T-helper 1 cell treated with Interleukin-12 subunit alpha and Interleukin-12 subunit beta and Interleukin-4 antibody, amounts not matched to agents 30 ng/mL and 1 ng/mL, for 36 hours (primary cell): ENCODE measurements around the gene UGGT1. TPM values are rescaled to one million over a fixed set of nuclear protein-coding genes. Genes with fewer than 3 reads are reported as not detected.

ENCODE experiments used
- intact Hi-C: fragments of 100-400 bp; cut with micrococcal nuclease; formaldehyde crosslinking; loops from one replicate; pipeline ENCODE4 v1.15.1; 2024
- total RNA-seq: library from RNA; stranded (reverse); gene quantifications from 2 replicates; pipeline ENCODE4 v1.2.3, GENCODE V29; 2022

The UGGT1 gene
- total RNA-seq, 1 donor from 2014 or later, result 74.9 TPM

DNA sequence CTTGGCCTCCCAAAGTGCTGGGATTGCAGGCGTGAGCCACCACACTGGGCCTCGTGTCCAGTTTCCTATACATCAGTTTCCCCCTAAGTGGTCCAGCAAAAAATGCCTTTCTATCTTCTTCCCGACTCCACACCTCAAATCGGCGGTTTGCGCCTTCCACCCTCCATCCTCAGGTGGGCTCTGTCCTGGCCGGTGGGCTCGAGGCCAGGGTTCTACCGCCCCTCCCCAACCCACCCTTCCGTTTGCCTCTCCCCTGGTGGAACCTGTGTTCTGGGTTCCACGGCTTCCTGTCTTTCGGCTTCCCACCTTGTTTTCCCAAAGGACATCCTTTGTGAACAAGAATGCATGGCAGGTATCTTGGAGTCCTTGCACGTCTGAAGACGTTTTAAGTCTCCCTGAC, 123.3 kb downstream of the UGGT1 start:
- intact Hi-C loops, result no loop called here

DNA sequence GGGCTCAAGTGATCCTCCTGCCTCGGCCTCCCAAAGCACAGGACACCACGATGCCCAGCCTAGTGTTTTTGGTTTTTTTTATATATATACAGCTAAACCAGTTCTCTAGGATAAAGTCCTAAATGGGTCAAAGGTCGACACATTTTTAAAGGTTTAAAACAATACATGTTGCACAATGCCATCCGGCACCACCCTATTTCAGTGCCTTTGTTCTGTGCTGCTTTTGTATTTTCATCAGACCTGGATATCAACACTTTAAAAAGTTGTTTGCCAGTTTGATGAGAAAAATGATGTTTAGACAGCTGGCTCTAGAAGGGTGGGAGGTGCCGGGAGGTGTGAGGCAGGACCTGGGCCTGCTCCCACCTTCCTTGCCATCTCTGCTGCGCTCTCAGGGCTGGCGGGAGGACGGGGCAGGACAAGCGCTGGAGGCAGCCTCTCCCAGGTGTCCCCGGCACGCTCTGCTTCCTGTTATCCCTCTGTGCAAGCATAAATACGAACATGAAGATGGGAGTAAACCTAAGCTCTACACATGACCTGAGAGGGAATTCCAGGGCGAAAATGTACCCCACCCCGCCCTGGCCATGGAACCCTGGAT, 124.0 kb downstream of the UGGT1 start:
- intact Hi-C loops, result no loop called here

DNA sequence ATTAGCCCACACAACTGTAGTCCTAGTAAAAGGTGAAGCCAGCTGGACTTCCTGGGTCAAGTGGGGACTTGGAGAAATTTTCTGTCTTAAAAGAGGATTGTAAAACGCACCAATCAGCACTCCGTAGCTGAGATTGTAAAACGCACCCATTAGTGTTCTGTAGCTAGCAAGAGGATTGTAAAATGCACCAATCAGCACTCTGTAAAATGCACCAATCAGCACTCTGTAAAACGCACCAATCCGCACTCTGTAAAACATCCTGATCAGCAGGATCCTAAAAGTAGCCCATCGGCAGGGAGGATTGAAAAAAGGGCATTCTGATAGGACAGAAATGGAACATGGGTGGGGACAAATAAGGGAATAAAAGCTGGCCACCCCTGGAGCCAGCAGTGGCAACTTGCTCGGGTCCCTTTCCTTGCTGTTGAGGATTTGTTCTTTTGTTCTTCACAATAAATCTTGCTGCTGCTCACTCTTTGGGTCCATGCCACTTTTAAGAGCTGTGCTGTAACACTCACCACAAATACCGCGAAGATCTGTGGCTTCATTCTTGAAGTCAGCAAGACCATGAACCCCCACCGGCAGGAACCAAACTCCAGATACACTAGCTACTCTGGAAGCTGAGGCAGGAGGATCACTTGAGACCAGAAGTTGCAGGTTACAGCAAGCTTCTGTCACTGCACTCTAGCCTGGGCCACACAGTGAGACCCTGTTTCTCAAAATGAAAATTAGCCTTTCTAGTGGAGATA, 125.1 kb downstream of the UGGT1 start:
- intact Hi-C loops, result no loop called here

DNA sequence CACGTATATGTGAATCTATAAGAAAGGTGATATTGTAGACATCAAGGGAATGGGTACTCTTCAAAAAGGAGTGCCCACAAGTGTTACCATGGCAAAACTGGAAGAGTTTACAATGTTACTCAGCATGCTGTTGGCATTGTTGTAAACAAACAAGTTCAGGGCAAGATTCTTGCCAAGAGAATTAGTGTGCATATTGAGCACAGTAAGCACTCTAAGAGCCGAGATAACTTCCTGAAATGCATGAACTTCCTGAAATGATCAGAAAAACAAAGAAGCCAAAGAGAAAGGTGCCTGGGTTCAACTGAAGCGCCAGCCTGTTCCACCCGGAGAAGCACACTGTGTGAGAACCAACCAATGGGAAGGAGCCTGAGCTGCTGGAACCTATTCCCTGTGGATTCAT, 126.7 kb downstream of the UGGT1 start:
- intact Hi-C loops, result no loop called here

DNA sequence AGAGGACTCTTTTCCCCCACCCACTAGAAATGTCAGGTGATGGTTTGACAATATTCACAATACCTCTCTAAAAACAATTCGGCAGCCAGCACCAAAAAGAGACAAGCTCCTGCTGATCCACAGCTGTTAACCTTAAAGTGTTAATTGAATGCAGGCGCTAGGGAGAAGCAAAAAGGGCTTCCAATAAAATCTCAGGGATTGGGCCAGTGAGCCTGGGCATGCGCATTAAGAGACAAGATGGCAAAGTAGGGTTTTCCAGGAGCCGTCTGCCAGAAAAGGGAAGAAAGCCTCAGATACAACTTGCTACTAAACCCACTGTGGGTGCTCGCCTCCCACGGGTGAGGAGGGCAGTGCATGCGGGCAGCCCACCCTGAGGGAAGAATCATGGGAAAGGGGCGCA, 128.9 kb downstream of the UGGT1 start:
- intact Hi-C loops, result no loop called here

DNA sequence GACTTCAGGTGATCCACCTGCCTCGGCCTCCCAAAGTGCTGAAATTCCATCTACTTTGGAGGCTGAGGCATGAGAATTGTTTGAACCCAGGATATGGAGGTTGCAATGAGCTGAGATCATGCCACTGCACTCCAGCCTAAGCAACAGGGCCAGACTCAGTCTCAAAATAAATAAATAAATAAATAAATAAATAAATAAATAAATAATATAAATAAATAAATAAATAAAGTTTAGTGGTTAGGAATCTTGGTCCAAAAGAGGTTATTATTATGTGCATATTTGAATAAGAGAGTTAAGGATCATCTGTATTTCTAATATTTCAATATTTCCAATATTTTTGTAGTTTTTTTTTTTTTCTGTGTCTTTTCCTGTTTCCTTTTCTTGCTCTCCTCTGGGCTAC, 136.9 kb downstream of the UGGT1 start:
- intact Hi-C loops, result no loop called here

DNA sequence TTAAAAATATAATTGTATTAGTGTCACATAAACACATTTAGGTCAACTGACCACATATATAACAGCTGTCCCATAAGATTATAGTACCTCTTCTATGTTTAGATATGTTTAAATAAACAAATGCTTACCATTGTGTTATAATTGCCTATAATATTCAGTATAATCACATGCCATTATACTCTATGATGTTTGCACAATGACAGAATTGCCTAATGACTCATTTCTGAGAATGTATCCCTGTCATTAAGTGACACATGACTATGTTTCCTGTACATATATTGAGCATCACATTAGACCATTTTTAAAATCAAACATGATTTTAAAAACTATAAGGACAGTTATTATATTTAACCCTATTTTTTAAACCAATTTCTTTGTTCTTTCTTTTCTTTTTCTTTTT, 137.9 kb downstream of the UGGT1 start:
- intact Hi-C loops, result no loop called here

DNA sequence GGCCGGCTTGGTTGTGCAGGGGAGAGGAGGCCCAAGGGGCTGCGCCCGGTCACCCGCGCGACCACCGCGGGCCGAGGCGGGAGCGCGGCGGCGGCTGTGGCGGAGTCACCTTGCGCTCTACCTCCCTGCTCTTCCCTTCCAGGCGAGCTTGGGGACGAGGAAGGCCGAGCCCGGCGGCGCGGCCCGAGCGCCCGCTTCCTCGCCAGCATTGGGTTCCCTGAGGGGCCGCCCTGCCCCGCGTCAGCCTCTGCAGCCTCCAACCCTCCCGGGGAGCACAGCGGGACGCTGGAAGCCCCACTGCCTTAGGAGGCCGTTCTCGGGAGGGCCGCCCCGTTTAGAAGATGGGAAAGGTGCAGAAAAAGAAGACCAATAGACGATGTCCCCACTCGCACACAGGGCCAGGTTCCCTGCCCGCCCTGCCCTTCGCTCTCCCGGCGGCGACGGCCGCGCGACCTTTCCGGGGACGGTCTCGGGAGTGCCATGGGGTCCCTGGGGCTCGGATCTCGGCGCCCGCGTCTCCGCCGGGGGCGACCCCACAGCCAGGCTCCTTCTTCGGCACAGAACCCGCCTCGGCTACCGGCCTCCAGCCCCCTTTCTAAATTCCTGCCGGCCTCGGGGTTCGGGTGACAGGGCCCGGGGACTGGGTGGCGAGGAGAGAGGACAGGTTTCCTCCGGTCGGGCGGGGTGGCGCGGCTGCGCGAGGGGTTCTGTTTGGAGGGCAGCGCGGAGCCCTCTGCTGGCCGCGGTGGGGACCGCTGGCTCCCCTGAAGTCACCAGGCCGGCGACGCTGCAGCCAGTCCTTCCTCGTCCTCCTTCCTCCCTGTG, 142.2 kb downstream of the UGGT1 start:
- intact Hi-C loops, result loop anchor here (1.0 to 10.0 kb wide), 5 partner anchors 36 to 638 kb away; no protein-coding TSS in a partner anchor

DNA sequence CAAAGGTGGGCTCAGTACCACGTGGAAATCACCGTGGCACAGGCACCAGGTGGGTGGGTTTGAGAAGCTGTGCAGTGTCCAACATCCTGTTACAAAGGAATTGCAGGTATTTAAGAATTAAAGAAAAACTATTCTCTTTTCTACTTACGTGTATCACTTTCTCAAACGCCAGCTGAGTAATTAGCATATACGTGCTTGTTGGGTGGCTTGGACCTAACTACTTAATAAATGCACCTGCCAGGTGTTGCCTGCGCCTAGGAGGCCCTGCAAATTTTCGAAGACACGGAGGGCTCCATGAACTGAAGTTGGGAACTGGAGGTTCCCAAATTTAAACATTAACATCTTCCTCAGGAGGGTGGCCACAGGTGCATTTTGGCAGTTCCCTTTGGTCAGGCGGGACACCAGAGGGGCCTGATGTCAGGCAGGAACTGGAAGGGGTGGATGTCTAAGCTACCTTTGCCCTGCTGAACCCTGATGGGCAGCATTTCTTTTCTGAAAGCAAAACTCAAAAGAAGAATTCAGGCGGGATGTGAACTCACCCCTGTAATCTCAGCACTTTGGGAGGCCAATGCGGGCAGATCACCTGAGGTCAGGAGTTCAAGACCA, 142.9 kb downstream of the UGGT1 start:
- intact Hi-C loops, result loop anchor here (1.0 to 10.0 kb wide), 5 partner anchors 37 to 639 kb away; no protein-coding TSS in a partner anchor

DNA sequence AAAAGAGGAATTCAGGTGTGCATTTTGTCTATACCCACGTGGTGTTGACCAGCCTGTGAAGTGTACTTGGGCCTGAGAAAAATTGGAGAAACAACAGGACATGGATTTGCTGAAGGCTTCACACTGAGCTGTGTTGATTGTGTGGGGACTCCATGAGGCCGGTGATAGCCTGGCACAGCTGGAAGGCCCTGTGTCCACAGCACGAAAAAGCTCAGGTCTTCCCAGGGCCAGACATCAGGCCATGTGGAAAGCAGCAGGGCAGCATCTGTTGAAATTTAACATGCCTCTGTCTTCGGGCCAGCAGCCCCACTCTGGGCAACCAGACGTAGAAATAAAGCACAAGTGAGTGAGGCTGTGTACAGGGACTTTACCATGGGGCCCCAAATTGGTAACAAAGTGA, 143.6 kb downstream of the UGGT1 start:
- intact Hi-C loops, result loop anchor here (5.0 to 10.0 kb wide), 2 partner anchors 352 to 640 kb away; no protein-coding TSS in a partner anchor

DNA sequence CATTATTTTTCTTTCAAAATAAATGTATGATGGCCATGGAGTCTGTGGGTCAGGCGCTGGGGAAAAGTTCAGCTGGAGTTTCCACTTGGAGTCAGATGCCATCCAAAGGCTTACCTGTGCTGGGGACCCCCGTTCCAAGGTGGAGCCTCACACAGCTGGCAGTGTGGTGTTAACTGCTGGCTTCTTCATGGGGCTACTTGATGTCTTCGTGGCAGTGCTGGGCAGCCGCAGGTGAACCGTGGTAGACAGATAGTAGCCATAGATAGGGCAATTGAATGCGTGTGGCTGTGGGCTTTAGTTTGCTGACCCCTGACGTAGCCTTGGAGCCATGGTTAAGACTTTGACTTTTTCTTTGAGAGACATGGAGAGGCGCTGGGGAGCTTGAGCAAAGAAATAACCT, 144.6 kb downstream of the UGGT1 start:
- intact Hi-C loops, result loop anchor here (10.0 kb wide), 1 partner anchor 641 kb away; no protein-coding TSS in a partner anchor

DNA sequence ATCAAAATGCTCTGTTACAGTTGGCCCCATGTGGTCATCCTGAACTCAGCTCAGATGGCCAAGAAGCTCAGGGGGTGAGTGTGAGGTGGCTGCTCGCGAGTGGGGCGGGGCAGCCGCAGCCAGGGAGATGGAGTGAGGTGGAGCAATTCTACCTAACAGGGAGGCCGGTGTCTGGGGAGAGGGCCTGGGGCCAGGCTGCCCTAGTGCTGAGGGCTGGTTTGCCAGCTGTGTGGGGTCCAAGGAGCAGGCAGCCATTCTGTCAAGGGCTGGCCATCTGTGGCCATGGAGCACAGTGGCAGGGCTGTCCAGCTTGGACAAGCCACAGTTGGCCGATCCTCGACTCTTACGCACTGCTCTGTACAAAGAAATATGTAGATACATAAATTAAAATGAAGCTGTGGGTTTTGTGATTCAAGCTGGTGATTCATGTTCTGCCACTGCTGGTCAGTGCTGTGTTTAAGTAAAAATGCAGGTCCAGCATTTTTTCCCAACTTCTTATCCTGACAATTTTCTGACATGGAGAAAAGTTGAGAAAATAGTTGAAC, 145.6 kb downstream of the UGGT1 start:
- intact Hi-C loops, result loop anchor here (10.0 kb wide), 1 partner anchor 642 kb away; no protein-coding TSS in a partner anchor

DNA sequence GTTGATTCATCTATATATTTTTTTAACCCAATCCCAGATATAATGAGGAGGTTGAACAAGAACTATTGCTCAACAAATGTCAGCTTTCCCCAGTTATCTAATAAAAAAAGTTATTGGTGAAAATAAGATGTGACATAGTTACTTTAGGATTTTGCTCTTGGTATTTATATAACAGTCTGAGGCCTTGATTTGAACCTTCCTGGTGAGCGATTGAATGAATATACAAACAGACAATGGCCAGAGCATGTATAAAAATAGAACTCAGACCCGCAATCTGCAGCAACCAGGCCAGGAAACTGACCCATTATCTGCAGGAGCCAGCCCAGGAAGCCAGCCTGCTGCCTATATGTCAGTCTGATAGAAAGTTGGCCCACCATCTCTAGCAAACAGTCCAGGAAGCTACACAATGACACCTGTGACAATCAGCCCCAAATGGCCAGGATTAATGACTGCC, 146.1 kb downstream of the UGGT1 start:
- intact Hi-C loops, result loop anchor here (10.0 kb wide), 1 partner anchor 642 kb away; no protein-coding TSS in a partner anchor

DNA sequence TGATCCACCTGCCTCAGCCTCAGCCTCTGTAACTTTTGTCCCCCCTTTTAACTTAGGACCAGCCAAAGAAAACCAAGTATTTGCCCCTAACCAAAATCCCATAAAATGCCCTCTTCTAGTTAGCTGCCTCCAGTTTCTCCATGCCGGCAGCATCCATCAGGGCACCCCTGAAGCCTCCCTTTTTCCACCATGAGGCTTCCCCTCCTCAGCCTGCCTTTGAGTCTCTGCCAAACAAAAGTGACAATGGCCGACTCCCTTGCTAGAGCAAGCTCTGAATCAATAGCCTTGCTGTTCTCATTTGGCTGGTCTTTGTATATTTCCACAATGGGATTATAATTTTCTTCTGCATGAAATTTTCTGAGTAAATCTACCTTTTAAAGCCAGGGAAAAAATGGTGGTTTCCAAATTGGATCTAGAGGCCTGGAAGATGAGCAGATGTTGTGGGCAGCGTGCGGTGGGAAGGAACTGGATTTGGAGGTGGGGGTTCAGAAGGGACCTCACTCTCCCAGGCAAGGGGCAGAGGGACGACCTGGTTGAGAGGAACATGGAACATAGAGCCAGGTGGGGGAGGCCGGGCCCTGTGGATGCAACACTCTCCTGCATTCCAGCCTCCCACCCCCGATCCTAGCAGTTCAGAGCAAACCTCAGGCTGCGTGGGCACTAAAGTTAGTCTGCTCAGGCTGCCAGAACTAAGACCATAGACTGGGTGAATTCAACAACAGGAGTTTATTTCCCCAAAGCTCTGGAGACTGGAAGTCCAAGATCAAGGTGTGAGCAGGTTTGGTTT, 147.1 kb downstream of the UGGT1 start:
- intact Hi-C loops, result loop anchor here (10.0 kb wide), 1 partner anchor 643 kb away; no protein-coding TSS in a partner anchor

DNA sequence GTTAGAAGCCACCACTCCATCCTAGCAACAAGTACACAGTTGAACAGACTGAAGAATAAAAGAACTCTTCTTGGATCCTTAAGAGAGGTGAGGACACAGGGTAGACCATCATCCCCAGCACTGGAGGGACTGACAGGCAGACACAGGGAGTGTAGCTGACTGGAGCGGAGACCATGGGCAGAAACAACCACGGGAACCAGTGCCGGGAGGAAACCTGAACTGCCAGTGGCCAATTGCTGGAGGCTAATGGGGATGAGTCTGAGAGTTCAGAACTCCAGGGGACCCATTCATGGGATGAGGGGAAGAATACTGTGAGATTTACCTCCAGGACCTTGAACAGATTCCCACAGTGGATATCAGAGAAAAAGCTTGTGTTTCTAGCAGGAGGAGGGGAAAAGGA, 150.9 kb downstream of the UGGT1 start:
- intact Hi-C loops, result no loop called here

Other genes starting within 250 kb of the UGGT1 start
- 47.5 and 51.9 TPM in 2 replicates for gene POLR2D, start 233.0 kb upstream of the UGGT1 start, total RNA-seq
- 19.0 and 20.7 TPM in 2 replicates for gene AMMECR1L, start 205.2 kb upstream of the UGGT1 start, total RNA-seq
- gene SAP130, start 63.1 kb upstream of the UGGT1 start, total RNA-seq, result 32.1 and 32.9 TPM in 2 replicates
- 12.4 and 13.0 TPM in 2 replicates for gene HS6ST1, start 227.7 kb downstream of the UGGT1 start, total RNA-seq